ENCODE measurements around the gene CGB5. TPM values are rescaled to one million over a fixed set of nuclear protein-coding genes. Genes with fewer than 3 reads are reported as not detected.
"Not testable (repeated sequence)": the region's sequence is repeated elsewhere in the genome, so short reads cannot be mapped to it uniquely, and the experiment has no call there.

CGB5 gene
- 1.3 and 3.4 TPM in 2 replicates for total RNA-seq (2014; rRNA removed; shearing (Covaris generic))

DNA sequence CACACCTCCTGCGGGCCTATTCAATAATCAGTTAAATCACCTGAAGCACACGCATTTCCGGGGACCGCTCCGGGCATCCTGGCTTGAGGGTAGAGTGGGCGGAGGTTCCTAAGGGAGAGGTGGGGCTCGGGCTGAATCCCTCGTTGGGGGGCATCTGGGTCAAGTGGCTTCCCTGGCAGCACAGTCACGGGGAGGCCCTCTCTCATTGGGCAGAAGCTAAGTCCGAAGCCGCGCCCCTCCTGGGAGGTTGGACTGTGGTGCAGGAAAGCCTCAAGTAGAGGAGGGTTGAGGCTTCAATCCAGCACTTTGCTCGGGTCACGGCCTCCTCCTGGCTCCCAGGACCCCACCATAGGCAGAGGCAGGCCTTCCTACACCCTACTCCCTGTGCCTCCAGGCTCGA lies at the start of gene CGB5:
CGB5 (plus strand) TSS at position 301 of the 400 bp plus-strand sequence. CDS start 362 bp downstream, outside the sequence.
- not testable (repeated sequence) for DNase-seq (ENCODE audit: low spot score)

DNA sequence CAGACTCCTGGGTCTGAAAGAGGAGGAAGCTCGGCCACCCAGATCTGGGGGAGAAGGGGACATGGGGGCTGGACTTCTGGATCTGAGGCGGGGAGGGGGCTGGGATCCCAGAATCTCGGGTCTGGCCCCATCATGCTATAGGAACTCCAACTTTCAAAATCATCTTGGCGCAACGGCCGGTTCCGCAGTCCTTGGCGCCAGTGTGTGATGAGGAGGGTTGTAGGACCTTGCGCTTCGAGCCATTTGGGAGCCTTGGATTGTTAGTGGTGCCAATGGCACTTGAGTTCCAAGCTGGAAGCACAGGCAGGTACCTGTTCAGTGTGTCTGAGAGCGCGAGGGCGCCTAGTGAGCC lies 49.6 kb upstream of the CGB5 start:
- no peak for DNase-seq (ENCODE audit: low spot score)

DNA sequence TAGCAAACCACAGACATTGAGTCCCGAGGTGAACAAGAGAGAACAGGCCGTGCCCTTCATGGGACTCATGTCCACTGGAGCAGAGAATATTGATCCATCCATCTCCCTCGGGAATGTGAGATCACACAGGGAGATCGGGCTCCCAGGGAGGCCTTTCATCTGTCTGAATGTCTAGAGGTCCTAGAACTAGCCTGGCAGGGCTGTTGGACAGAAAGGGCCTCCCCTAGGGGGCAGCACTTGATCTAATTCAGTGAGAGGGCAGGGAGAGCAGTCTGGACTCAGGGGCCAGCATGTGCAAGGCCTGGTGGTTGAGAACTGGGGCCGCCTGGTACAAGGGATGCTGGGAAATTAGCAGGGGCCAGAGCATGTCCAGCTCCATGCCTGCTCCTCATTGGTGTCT lies 45.7 kb upstream of the CGB5 start:
- peak; percentile 36 for DNase-seq (ENCODE audit: low spot score)

- DNase-seq (ENCODE audit: low spot score) = peak; percentile 40
These were observed 43.9 kb upstream of the CGB5 start for GRCh38 chr19:48999481-49000325.

GRCh38 chr19:49004133-49004532 lies 39.5 kb upstream of the CGB5 start:
- no peak for DNase-seq (ENCODE audit: low spot score)

- no peak for DNase-seq (ENCODE audit: low spot score)
These were observed 38.6 kb upstream of the CGB5 start for GRCh38 chr19:49004964-49005614.

GRCh38 chr19:49006905-49007304 lies 36.7 kb upstream of the CGB5 start:
- no peak for DNase-seq (ENCODE audit: low spot score)

DNA sequence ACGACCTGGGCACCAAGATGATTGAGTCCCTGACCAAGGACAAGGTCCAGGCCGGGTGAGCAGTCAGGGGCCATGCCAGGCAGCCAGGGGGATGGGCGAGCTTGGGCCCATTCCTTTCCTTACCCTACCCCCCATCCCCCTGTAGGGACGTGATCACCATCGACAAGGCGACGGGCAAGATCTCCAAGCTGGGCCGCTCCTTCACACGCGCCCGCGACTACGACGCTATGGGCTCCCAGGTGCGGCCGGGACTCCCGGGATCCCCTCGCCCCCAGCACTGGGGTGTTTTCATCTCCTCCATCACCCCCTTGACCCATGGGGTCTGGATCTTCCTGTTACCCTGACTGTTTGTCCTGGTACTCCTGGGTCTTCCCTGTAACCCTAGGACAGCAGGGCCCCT lies 33.8 kb upstream of the CGB5 start:
- DNase-seq (ENCODE audit: low spot score) = no peak

DNA sequence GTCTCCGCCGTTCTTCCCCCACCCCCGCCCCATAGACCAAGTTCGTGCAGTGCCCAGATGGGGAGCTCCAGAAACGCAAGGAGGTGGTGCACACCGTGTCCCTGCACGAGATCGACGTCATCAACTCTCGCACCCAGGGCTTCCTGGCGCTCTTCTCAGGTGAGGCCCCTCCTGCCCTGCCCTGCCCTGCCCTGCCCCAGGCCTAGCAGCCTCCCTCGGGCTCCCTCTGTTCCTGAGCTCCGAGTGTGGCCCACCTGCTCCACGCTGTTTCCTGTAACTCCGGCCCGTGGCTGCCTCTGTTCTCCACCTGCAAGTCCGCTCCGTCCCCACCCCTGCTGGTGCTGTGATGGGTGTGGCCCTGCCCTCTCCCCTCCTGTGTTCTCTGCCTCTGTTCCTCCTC lies 33.2 kb upstream of the CGB5 start:
- DNase-seq (ENCODE audit: low spot score) = no peak

DNA sequence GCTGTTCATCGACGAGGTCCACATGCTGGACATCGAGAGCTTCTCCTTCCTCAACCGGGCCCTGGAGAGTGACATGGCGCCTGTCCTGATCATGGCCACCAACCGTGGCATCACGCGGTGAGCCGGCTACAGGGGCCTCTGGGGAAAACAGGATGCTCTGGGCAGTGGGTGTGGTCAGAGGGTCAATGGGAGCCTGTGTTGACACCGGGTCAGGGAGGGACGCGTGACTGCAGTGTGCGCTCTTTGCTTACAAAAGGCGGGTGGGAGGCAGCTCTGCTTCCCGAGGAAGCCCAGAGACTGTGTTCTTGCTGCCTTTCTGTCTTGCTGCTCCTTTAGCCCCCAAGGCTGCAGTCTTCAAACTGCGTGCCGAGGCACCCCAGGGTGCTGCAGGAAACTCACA lies 32.5 kb upstream of the CGB5 start:
- no peak for DNase-seq (ENCODE audit: low spot score)

GRCh38 chr19:49014123-49014869 lies 29.4 kb upstream of the CGB5 start:
- DNase-seq (ENCODE audit: low spot score) = no peak

- DNase-seq (ENCODE audit: low spot score) = no peak
These were observed 28.8 kb upstream of the CGB5 start for GRCh38 chr19:49014870-49015255.

GRCh38 chr19:49016067-49016839 lies 27.4 kb upstream of the CGB5 start:
- no peak for DNase-seq (ENCODE audit: low spot score)

DNA sequence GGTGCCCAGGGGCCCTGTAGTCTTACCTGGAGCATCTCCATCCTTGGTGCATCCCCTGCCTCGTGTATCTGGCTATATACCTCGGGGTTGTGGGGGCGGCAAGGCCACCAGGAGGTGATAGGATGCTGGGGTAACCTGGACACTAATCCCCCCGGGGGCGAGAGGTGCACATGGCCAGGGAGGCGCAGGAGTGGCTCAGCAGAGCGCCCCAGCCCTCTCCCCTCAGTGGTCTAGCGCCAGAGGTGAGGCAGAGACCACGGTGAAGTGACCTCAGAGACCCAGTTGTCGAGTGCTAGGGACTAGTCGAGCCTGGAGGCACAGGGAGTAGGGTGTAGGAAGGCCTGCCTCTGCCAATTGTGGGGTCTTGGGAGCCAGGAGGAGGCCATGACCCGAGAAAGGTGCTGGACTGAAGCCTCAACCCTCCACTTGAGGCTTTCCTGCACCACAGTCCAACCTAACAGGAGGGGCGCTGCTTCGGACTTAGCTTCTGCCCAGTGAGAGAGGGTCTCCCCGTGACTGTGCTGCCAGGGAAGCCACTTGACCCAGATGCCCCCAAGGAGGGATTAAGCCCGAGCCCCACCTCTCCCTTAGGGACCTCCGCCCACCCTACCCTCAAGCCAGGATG lies 26.5 kb upstream of the CGB5 start, which contains the start of gene LHB:
LHB (minus strand) TSS at position 51 of the 625 bp plus-strand sequence; CDS start at position 41, 10 bp downstream.
- no peak for DNase-seq (ENCODE audit: low spot score)

- DNase-seq (ENCODE audit: low spot score) = no peak
These were observed 25.8 kb upstream of the CGB5 start for GRCh38 chr19:49017666-49018351.

GRCh38 chr19:49018388-49019241 lies 25.0 kb upstream of the CGB5 start:
- DNase-seq (ENCODE audit: low spot score) = not testable (repeated sequence)

- DNase-seq (ENCODE audit: low spot score) = no peak
These were observed 24.3 kb upstream of the CGB5 start for GRCh38 chr19:49019242-49019932.

- DNase-seq (ENCODE audit: low spot score) = no peak
These were observed 23.3 kb upstream of the CGB5 start for GRCh38 chr19:49020342-49020741.

All from A172 (cell line).